H9 (cell line): Measurements from ENCODE around the gene LMO4. TPM values are rescaled to one million over a fixed set of nuclear protein-coding genes. Genes with fewer than 3 reads are reported as not detected.

ENCODE experiments used
- DNase-seq: peaks from one replicate; pipeline ENCODE4 v3.0.0-alpha.2; 2017
- H2AFZ ChIP-seq: one replicate; pipeline ENCODE4 v1.6.1; 2013; ENCODE audit warnings: mild to moderate bottlenecking, low read length, control low read depth, moderate library complexity
- H2AK5ac ChIP-seq: 2 replicates; pipeline ENCODE4 v1.6.1; 2013; ENCODE audit warnings: low read length, control low read depth, mixed read lengths; ENCODE audit not compliant: insufficient read length
- H2BK120ac ChIP-seq: one replicate; pipeline ENCODE4 v1.6.1; 2013; ENCODE audit warnings: low read depth, mild to moderate bottlenecking, low read length, control low read depth, inconsistent platforms; ENCODE audit not compliant: poor library complexity, severe bottlenecking
- H2BK12ac ChIP-seq: 2 replicates; pipeline ENCODE4 v1.6.1; 2013; ENCODE audit warnings: low read length, control low read depth, mixed read lengths, low read depth; ENCODE audit not compliant: insufficient read length
- H2BK15ac ChIP-seq: 2 replicates; pipeline ENCODE4 v1.6.1; 2013; ENCODE audit warnings: low read depth, low read length, control low read depth
- H2BK20ac ChIP-seq: one replicate; pipeline ENCODE4 v1.6.1; 2013; ENCODE audit warnings: low read depth, mild to moderate bottlenecking, low read length, control low read depth, inconsistent platforms; ENCODE audit not compliant: poor library complexity, severe bottlenecking
- H2BK5ac ChIP-seq: 2 replicates; pipeline ENCODE4 v1.6.1; 2013; ENCODE audit warnings: low read length, control low read depth, mixed read lengths; ENCODE audit not compliant: insufficient read length
- H3K14ac ChIP-seq: 2 replicates; pipeline ENCODE4 v1.6.1; 2013; ENCODE audit warnings: low read length, control low read depth; ENCODE audit not compliant: insufficient read depth
- H3K18ac ChIP-seq: 2 replicates; pipeline ENCODE4 v1.6.1; 2013; ENCODE audit warnings: low read depth, mild to moderate bottlenecking, mixed read lengths, low read length, control low read depth; ENCODE audit not compliant: insufficient read length
- H3K23ac ChIP-seq: 2 replicates; pipeline ENCODE4 v1.6.1; 2013; ENCODE audit warnings: low read length, control low read depth, mixed read lengths, low read depth; ENCODE audit not compliant: insufficient read length
- H3K23me2 ChIP-seq: 2 replicates; pipeline ENCODE4 v1.6.1; 2013; ENCODE audit warnings: low read depth, mild to moderate bottlenecking, mixed read lengths, low read length, control low read depth; ENCODE audit not compliant: insufficient read length, poor library complexity, severe bottlenecking
- H3K27ac ChIP-seq: 2 replicates; pipeline ENCODE4 v1.5.1; 2013; ENCODE audit warnings: low read length, control low read depth, mixed read lengths, low read depth; ENCODE audit not compliant: insufficient read length
- H3K27me3 ChIP-seq: 2 replicates; pipeline ENCODE4 v1.6.1; 2013; ENCODE audit warnings: low read length, control low read depth, inconsistent platforms; ENCODE audit not compliant: insufficient read depth
- H3K4ac ChIP-seq: 2 replicates; pipeline ENCODE4 v1.6.1; 2013; ENCODE audit warnings: low read depth, mild to moderate bottlenecking, control low read depth, inconsistent platforms, low read length, moderate library complexity
- H3K4me1 ChIP-seq: 2 replicates; pipeline ENCODE4 v1.6.1; 2013; ENCODE audit warnings: low read length, control low read depth, inconsistent platforms; ENCODE audit not compliant: insufficient read depth
- H3K4me2 ChIP-seq: 2 replicates; pipeline ENCODE4 v1.6.1; 2013; ENCODE audit warnings: low read length, control low read depth, mixed read lengths; ENCODE audit not compliant: insufficient read length, insufficient read depth
- H3K56ac ChIP-seq: 2 replicates; pipeline ENCODE4 v1.6.1; 2013; ENCODE audit warnings: low read depth, mild to moderate bottlenecking, mixed read lengths, low read length, control low read depth; ENCODE audit not compliant: insufficient read length
- H3K79me1 ChIP-seq: 2 replicates; pipeline ENCODE4 v1.6.1; 2013; ENCODE audit warnings: low read depth, mild to moderate bottlenecking, moderate library complexity, low read length, control low read depth, inconsistent platforms; ENCODE audit not compliant: insufficient read depth, poor library complexity, severe bottlenecking
- H3K79me2 ChIP-seq: 2 replicates; pipeline ENCODE4 v1.6.1; 2013; ENCODE audit warnings: low read length, control low read depth, inconsistent platforms; ENCODE audit not compliant: insufficient read depth
- H3K9ac ChIP-seq: 2 replicates; pipeline ENCODE4 v1.6.1; 2013; ENCODE audit warnings: low read length, control low read depth, mixed read lengths; ENCODE audit not compliant: insufficient read length; ENCODE audit errors: extremely low read depth
- H3K9me3 ChIP-seq: one replicate; pipeline ENCODE4 v1.6.1; 2013; ENCODE audit warnings: low read depth, low read length, inconsistent platforms; ENCODE audit not compliant: control insufficient read depth
- H3T11ph ChIP-seq: one replicate; pipeline ENCODE4 v1.6.1; 2013; ENCODE audit warnings: mild to moderate bottlenecking, low read length, control low read depth, inconsistent platforms
- H4K20me1 ChIP-seq: one replicate; pipeline ENCODE4 v1.6.1; 2013; ENCODE audit not compliant: control insufficient read depth, insufficient read length, insufficient read depth
- H4K5ac ChIP-seq: 2 replicates; pipeline ENCODE4 v1.6.1; 2013; ENCODE audit warnings: low read depth, mild to moderate bottlenecking, mixed read lengths, low read length, control low read depth; ENCODE audit not compliant: insufficient read length
- H4K8ac ChIP-seq: replicated peaks from 2 replicates; pipeline ENCODE4 v1.6.1; 2013; ENCODE audit warnings: low read length, control low read depth, mixed read lengths, low read depth; ENCODE audit not compliant: insufficient read length
- H4K91ac ChIP-seq: 2 replicates; pipeline ENCODE4 v1.6.1; 2013; ENCODE audit warnings: low read depth, mild to moderate bottlenecking, moderate library complexity, mixed read lengths, low read length, control low read depth; ENCODE audit not compliant: insufficient read length
- H3K27ac Mint-ChIP-seq, 3 experiments: 2 replicates in 2 of 3; 3 replicates in 1 of 3; pipeline ENCODE4 v1.8.0; 2020 to 2021; ENCODE audit warnings: mixed read lengths in 3 of 3, mild to moderate bottlenecking in 1 of 3, moderate library complexity in 1 of 3
- H3K27me3 Mint-ChIP-seq: 2 replicates; pipeline ENCODE4 v1.8.0; 2021; ENCODE audit warnings: low read depth, mild to moderate bottlenecking, moderate library complexity, mixed read lengths
- H3K36me3 Mint-ChIP-seq, 3 experiments: 2 replicates in 2 of 3; 3 replicates in 1 of 3; pipeline ENCODE4 v1.8.0; 2020 to 2021; ENCODE audit warnings: low read depth in 3 of 3, mixed read lengths in 3 of 3; ENCODE audit not compliant: insufficient read depth in 1 of 3
- H3K4me1 Mint-ChIP-seq, 2 experiments: 2 replicates each; pipeline ENCODE4 v1.8.0; 2020; ENCODE audit warnings: mixed read lengths in 2 of 2
- H3K4me3 Mint-ChIP-seq, 2 experiments: 2 replicates in 1 of 2; 3 replicates in 1 of 2; pipeline ENCODE4 v1.8.0; 2020 to 2021; ENCODE audit warnings: mild to moderate bottlenecking in 2 of 2, mixed read lengths in 2 of 2, moderate library complexity in 1 of 2
- H3K9me3 Mint-ChIP-seq, 2 experiments: 2 replicates in 1 of 2; 3 replicates in 1 of 2; pipeline ENCODE4 v1.8.0; 2020; ENCODE audit warnings: mild to moderate bottlenecking in 2 of 2, mixed read lengths in 2 of 2, moderate library complexity in 1 of 2
- CTCF ChIP-seq: fragments of 200-600 bp; sonication (generic); conservative IDR thresholded peaks from 3 replicates; pipeline ENCODE4 v1.8.0; 2021; ENCODE audit warnings: antibody characterized with exemption, mild to moderate bottlenecking
- WGBS: extraction: QIAGEN DNeasy Blood & Tissue Kit; methylation state at CpG from one replicate; pipeline ENCODE4 v1.1.7; 2013; ENCODE audit warnings: missing lambda C conversion rate, low lambda C conversion rate, mixed read lengths; ENCODE audit not compliant: insufficient read length; ENCODE audit errors: extremely low coverage; 5-methylcytosine and 5-hydroxymethylcytosine counted together
- total RNA-seq: library from RNA; stranded (reverse); gene quantifications from 2 replicates; pipeline ENCODE4 v1.2.1, GENCODE V29; 2021

LMO4 gene
- total RNA-seq, 1 experiment from 2014 or later: 64.9 TPM

DNA sequence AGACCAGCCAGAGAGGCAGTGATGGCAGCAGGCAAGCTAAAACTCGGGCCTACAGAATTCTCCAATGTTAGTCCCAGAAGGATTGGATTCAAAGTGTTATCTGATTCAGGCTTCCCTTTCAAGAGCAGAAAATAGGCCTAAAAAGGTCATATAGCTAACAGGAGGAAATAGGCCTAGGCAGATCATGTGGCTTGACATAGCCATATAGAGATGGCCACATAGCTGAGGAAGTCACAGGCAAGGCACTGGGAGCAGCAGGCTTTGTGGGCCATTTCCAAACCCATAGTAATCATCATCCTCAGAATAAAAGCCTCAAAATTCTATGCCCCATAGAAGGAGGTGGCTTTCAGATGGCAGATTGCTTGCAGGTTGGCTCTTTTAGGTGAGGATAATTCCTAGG, 29.0 kb upstream of the LMO4 start:
- peaks cover 1% of the 10 kb centered on the region; the same call in 1 of the 2 replicates for H3K27me3 Mint-ChIP-seq

More for the DNA sequence above, 29.0 kb upstream of the LMO4 start:
- H3K18ac ChIP-seq: no peak overlapping the region
- no peak overlapping the region for H3K27ac Mint-ChIP-seq
- TF ChIP-seq CTCF: no peak
- H2BK5ac ChIP-seq: no peak overlapping the region
- no peaks in the 10 kb centered on the region for H3K9me3 Mint-ChIP-seq
- H3K9me3 ChIP-seq: no peaks in the 10 kb centered on the region
- no peak overlapping the region for H3K4ac ChIP-seq
- H3K36me3 Mint-ChIP-seq: no peaks in the 10 kb centered on the region
- no peaks in the 10 kb centered on the region for H3K27me3 ChIP-seq
- H3K4me3 Mint-ChIP-seq: no peak overlapping the region
- no peak overlapping the region for H2AFZ ChIP-seq
- no peak overlapping the region for H3K23ac ChIP-seq
- no CpG with 5 or more reads among the region's 1 CpG for WGBS
- no peak overlapping the region for H2BK20ac ChIP-seq
- H3K79me2 ChIP-seq: no peaks in the 10 kb centered on the region
- no peak overlapping the region for H2BK12ac ChIP-seq
- no peak overlapping the region for H3T11ph ChIP-seq
- H3K14ac ChIP-seq: no peak overlapping the region
- no peak overlapping the region for H4K8ac ChIP-seq
- H3K23me2 ChIP-seq: no peaks in the 10 kb centered on the region
- H3K56ac ChIP-seq: no peak overlapping the region
- H4K20me1 ChIP-seq: no peaks in the 10 kb centered on the region
- H3K4me1 ChIP-seq: no peaks in the 10 kb centered on the region; the same call in none of the 2 replicates
- no peak overlapping the region for H4K5ac ChIP-seq
- no peak overlapping the region for H4K91ac ChIP-seq
- H2BK15ac ChIP-seq: no peak overlapping the region
- H3K9ac ChIP-seq: no peak overlapping the region
- no peaks in the 10 kb centered on the region for H3K79me1 ChIP-seq
- no peak for DNase-seq
- H3K27ac ChIP-seq: no peak overlapping the region
- H2BK120ac ChIP-seq: no peak overlapping the region
- no peak overlapping the region for H3K4me2 ChIP-seq
- peaks cover 8 to 13% of the 10 kb centered on the region in 2 experiments for H3K4me1 Mint-ChIP-seq
- no peak overlapping the region for H2AK5ac ChIP-seq
